HG03159 (cell line): Measurements from ENCODE around the gene METTL1.

Source experiments
- ATAC-seq: cut with Tn5 transposase; IDR thresholded peaks from one replicate; pipeline ENCODE4 v1.9.1; 2021; ENCODE audit warnings: mild to moderate bottlenecking, moderate library complexity; ENCODE audit not compliant: unreplicated experiment

Gene METTL1

GRCh38 chr12:57739914-57740538 is 31.9 kb downstream of the METTL1 start:
- ATAC-seq = no peak

- ATAC-seq = no peak
Measured at GRCh38 chr12:57739387-57739786, 32.5 kb downstream of the METTL1 start.

GRCh38 chr12:57738661-57739237 is 33.2 kb downstream of the METTL1 start, which contains the start of gene AGAP2:
Gene AGAP2 (minus strand): TSS chr12:57738742. CDS start chr12:57738246, 496 bp downstream.
- no peak for ATAC-seq

- ATAC-seq = no peak
Measured at GRCh38 chr12:57737467-57738460, 34.1 kb downstream of the METTL1 start.

GRCh38 chr12:57736741-57737466 is 35.0 kb downstream of the METTL1 start:
- ATAC-seq = no peak

GRCh38 chr12:57735952-57736740 is 35.8 kb downstream of the METTL1 start:
- ATAC-seq = no peak

GRCh38 chr12:57735198-57735855 is 36.6 kb downstream of the METTL1 start:
- no peak for ATAC-seq

- no peak for ATAC-seq
Measured at GRCh38 chr12:57734591-57734990, 37.3 kb downstream of the METTL1 start.

- ATAC-seq = no peak
Measured at GRCh38 chr12:57733928-57734327, 38.0 kb downstream of the METTL1 start.

- ATAC-seq = no peak
Measured at GRCh38 chr12:57732726-57733593, 38.9 kb downstream of the METTL1 start.

- ATAC-seq = no peak
Measured at GRCh38 chr12:57732270-57732669, 39.6 kb downstream of the METTL1 start.

GRCh38 chr12:57731411-57732080 is 40.4 kb downstream of the METTL1 start:
- ATAC-seq = no peak

- no peak for ATAC-seq
Measured at GRCh38 chr12:57730336-57731067, 41.4 kb downstream of the METTL1 start.

- ATAC-seq = no peak
Measured at GRCh38 chr12:57729321-57729844, 42.5 kb downstream of the METTL1 start.

- ATAC-seq = no peak
Measured at GRCh38 chr12:57727758-57728395, 44.0 kb downstream of the METTL1 start.

GRCh38 chr12:57726884-57727757 is 44.8 kb downstream of the METTL1 start:
- ATAC-seq = no peak
